Measurements from ENCODE around the gene SECISBP2. TPM values are rescaled to one million over a fixed set of nuclear protein-coding genes. Genes with fewer than 3 reads are reported as not detected.
"Not testable (repeated sequence)": the region's sequence is repeated elsewhere in the genome, so short reads cannot be mapped to it uniquely, and the experiment has no call there.

The SECISBP2 gene
- total and polyA plus RNA-seq, 2 donors = 22.7 to 78.7 TPM

DNA sequence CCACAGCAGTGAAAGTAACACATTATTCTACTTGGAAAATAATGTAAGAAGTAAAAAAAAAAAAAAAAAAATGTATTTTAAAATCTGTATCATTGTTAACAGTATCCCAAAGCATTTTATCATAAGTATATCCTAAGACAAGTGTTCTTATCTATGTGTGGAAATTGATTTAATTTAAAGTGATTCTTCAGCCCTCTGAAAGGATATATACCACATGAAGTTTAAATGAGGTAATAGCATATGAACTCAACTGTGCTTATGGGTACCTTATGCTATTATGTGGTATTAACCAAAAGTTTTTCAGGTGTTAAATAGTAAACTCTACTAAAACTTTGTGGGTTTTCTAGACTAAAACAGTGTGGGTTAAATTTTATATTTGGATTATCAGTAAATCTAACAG lies 2.8 kb upstream of the SECISBP2 start:
- Histone ChIP-seq H3K4me1 (ENCODE audit: insufficient read depth) (no peaks in the 10 kb centered on the region), H3K4me3 (ENCODE audit: low read depth, low read length) (no peak overlapping the region), H3K36me3 (ENCODE audit: insufficient read depth) (no peaks in the 10 kb centered on the region), H3K27ac (ENCODE audit: low read depth) (no peak overlapping the region)
- no peak for DNase-seq (ENCODE audit: extremely low spot score)

DNA sequence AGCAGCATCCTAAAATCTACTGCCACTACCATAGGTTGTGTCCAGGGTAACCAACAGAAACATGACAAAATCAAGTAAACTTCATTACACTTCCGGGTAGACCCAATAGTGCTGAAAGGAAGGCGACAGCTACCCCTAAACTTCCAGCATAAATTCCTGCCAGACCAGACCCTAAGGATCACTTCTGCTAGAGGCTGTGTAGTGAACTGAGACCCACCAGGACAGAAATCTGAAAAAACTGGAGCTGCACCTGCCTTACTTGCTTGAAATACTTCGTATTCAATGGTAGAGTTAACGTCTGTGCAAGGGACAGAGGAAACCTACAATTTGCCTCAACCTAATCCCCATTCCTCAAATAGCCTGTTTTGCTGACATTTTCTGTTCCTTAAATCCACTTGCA lies 1.0 kb upstream of the SECISBP2 start:
- Histone ChIP-seq H3K4me1 (ENCODE audit: insufficient read depth) (no peaks in the 10 kb centered on the region), H3K36me3 (ENCODE audit: insufficient read depth) (no peaks in the 10 kb centered on the region), H3K27ac (ENCODE audit: low read depth) (no peak overlapping the region), H3K4me3 (ENCODE audit: low read depth, low read length) (no peak overlapping the region)
- 86% methylated on average over 4 of the region's 4 CpGs for WGBS
- no peak for DNase-seq (ENCODE audit: extremely low spot score)

DNA sequence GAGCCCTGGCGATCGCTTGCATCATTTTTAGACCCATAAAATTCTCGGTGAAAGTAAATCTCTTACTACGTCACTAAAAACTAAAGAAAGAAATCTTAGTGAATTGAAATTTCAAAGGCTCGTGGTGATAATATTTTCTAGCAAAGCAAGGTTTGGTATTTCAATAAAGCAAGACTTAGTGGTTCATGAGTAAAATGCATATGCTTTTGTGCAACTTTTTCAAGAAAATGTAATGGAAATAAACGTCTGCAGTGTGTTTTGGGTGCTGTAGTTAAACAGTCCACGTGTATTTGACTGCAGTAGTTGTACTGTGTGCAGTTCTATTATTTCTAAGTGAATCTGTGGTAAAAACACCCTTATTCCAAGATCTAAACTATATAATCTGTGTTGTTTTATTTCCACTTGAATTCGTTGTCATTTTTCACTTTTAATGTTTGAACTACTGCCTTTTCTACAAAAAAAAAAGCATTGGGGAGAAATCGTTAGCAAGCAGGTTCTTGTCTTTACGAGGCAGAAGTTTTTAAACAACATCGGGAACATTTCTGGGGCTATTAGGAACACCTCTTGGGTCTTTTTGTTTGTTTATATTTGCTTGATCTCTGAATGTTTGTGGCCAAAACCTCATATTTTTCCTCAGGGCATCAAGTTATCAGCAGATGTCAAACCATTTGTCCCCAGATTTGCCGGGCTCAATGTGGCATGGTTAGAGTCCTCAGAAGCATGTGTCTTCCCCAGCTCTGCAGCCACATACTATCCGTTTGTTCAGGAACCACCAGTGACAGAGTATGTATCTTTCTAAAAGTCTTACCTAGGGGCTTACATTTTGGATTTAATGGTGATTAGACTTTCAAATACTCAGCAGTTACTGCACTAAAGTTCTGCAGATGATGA lies 960 bp downstream of the SECISBP2 start:
- no peaks in the 10 kb centered on the region for H3K36me3 ChIP-seq (ENCODE audit: insufficient read depth)
- H3K27ac ChIP-seq (ENCODE audit: low read depth) = peak overlapping the region; percentile 100
- peak overlapping the region; percentile 62 for H3K4me3 ChIP-seq (ENCODE audit: low read depth, low read length)
- no peak for DNase-seq (ENCODE audit: extremely low spot score)
- WGBS = 2% methylated on average over 13 of the region's 13 CpGs
- H3K4me1 ChIP-seq (ENCODE audit: insufficient read depth) = no peaks in the 10 kb centered on the region

DNA sequence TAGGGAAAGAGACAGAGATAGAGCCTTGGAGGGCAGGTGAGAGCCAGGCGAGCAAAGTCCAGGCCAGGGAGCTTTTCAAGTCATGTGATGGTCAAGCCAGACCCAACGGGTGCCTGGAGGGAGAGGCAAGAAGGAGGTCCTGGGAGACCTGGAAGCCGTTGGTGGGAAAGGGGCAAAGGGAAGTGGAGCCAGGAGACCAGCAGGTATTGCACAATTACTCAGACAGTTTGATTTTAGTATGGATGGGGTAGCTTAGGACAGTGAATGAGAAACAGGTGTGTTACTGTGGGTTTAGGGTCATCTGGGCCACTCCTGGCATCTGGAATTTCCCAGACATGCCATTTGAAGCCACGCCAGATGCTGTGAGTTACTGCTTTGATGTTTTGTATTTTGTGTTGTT lies 5.1 kb downstream of the SECISBP2 start:
- Histone ChIP-seq H3K36me3 (ENCODE audit: insufficient read depth) (peaks cover 4% of the 10 kb centered on the region), H3K4me3 (ENCODE audit: low read depth, low read length) (no peak overlapping the region), H3K27ac (ENCODE audit: low read depth) (no peak overlapping the region), H3K4me1 (ENCODE audit: insufficient read depth) (no peaks in the 10 kb centered on the region)
- 71% methylated on average over 4 of the region's 4 CpGs for WGBS
- no peak for DNase-seq (ENCODE audit: extremely low spot score)

DNA sequence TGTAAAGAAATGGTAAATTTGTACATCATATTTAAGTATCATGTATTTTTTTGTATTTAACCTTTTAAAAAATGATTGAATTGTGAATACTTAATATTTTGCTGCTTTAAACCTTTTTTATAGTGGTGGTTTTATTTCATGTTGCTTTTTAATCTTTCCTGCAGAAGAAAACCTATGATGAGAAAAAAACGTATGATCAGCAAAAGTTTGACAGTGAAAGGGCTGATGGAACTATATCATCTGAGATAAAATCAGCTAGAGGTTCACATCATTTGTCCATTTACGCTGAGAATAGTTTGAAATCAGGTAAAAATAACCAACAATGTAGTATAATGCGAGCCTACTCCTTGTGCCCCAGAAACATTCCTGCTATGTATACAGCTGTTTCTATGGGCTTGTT lies 7.4 kb downstream of the SECISBP2 start:
- 85% methylated on average over 3 of the region's 3 CpGs for WGBS
- Histone ChIP-seq H3K4me1 (ENCODE audit: insufficient read depth) (no peaks in the 10 kb centered on the region), H3K4me3 (ENCODE audit: low read depth, low read length) (no peak overlapping the region), H3K27ac (ENCODE audit: low read depth) (no peak overlapping the region), H3K36me3 (ENCODE audit: insufficient read depth) (peaks cover 10% of the 10 kb centered on the region)
- no peak for DNase-seq (ENCODE audit: extremely low spot score)

DNA sequence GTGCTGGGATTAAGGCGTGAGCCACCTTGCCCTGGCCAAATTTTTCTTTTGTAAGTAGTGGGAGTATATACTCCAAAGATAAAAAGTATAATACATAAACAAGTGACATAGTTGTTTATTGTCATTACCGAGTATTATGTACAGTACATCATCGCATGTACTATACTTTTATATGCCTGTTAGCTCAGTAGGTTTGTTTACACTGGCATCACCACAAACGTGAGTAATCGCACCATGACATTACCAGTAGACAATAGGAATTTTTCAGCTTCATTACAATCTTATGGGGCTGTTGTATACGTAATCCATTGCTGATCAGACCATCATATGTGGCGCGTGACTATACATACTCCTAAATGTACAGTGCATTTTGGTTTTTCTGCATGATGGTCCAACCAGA lies 9.8 kb downstream of the SECISBP2 start:
- WGBS = 88% methylated on average over 8 of the region's 8 CpGs
- no peaks in the 10 kb centered on the region for H3K4me1 ChIP-seq (ENCODE audit: insufficient read depth)
- no peak overlapping the region for H3K27ac ChIP-seq (ENCODE audit: low read depth)
- peaks cover 10% of the 10 kb centered on the region for H3K36me3 ChIP-seq (ENCODE audit: insufficient read depth)
- DNase-seq (ENCODE audit: extremely low spot score) = no peak
- no peak overlapping the region for H3K4me3 ChIP-seq (ENCODE audit: low read depth, low read length)

DNA sequence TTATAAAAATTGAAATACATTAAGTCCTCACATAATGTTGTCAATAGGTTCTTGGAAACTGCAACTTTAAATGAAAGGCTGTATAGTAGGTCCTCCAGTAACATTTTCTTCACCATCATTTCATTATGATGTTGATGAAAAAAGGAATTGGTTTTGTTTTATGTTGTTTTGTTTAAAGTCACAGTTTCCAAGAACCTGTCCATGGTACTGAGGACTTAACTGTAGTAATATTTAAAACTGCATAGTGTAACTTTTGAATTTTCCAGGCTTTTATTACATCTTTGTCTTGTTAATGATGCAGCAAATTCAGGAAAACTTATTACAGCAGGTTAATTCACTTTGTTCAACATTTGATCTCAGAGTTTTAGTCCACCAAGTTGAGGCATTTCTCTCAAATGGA lies 11.6 kb downstream of the SECISBP2 start:
- H3K4me3 ChIP-seq (ENCODE audit: low read depth, low read length) = no peak overlapping the region
- no peaks in the 10 kb centered on the region for H3K4me1 ChIP-seq (ENCODE audit: insufficient read depth)
- no peak for DNase-seq (ENCODE audit: extremely low spot score)
- peaks cover 14% of the 10 kb centered on the region for H3K36me3 ChIP-seq (ENCODE audit: insufficient read depth)
- H3K27ac ChIP-seq (ENCODE audit: low read depth) = no peak overlapping the region

DNA sequence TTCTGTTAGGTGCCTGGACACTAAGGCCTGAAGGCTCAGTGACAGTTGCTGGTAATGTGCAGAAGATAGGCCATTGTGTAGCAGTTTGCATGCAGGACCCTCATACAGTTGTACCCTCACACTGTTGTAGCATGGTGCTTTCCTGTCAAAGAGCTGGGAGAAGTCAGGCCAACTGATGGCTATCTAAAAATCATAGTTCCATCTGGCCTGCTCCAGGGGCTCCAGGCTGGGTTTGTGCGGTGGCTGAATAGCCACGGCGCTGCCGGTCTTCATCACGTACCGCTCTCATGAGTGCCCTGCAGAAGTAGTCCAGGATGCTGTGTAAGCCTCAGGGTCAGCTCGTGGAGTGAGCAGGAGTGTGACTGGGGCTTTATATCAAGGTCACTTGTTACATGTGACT lies 12.2 kb downstream of the SECISBP2 start:
- Histone ChIP-seq H3K4me1 (ENCODE audit: insufficient read depth) (no peaks in the 10 kb centered on the region), H3K4me3 (ENCODE audit: low read depth, low read length) (no peak overlapping the region), H3K27ac (ENCODE audit: low read depth) (no peak overlapping the region), H3K36me3 (ENCODE audit: insufficient read depth) (peaks cover 14% of the 10 kb centered on the region)
- DNase-seq (ENCODE audit: extremely low spot score) = no peak
- 95% methylated on average over 7 of the region's 7 CpGs for WGBS

DNA sequence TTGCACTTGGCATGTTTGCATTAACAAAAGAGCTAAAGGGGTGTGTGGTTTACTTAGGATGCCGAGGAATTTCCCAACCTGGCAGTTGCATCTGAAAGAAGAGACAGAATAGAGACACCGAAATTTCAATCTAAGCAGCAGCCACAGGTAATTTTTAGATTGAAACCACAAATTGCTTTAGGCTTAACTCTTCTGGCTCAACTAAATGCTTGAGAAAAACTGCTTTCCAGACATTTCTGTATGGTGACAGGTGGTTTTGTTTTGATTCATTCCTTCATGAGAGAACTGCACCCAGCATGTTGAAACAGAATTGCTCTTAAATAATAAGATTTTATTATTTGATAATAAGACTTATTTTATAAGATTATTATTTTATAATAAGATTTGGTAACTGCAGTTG lies 21.5 kb downstream of the SECISBP2 start:
- Histone ChIP-seq H3K36me3 (ENCODE audit: insufficient read depth) (peaks cover 7% of the 10 kb centered on the region), H3K4me3 (ENCODE audit: low read depth, low read length) (no peak overlapping the region), H3K4me1 (ENCODE audit: insufficient read depth) (no peaks in the 10 kb centered on the region), H3K27ac (ENCODE audit: low read depth) (no peak overlapping the region)
- DNase-seq (ENCODE audit: extremely low spot score) = no peak
- 89% methylated on average over 2 of the region's 2 CpGs for WGBS

DNA sequence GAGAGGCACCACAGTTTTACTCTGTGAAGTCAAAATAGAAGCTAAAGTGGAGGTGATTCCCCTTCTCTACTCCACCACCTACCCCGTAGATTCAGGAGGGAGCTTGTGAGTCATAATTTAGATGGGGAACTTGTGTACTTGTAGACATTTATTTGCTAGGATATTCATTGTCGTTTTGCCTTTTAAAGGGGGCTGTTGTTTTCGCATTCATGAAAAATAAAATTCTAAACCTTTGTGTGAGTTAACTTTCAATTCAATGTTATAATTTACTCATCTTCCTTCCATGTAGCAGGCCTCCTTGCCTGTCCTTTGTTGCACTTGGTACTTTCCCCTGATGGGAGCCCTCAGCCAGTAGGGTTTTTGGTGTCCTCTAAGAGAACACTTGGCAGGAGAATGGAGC lies 22.0 kb downstream of the SECISBP2 start:
- Histone ChIP-seq H3K4me1 (ENCODE audit: insufficient read depth) (no peaks in the 10 kb centered on the region), H3K27ac (ENCODE audit: low read depth) (no peak overlapping the region), H3K36me3 (ENCODE audit: insufficient read depth) (peaks cover 7% of the 10 kb centered on the region), H3K4me3 (ENCODE audit: low read depth, low read length) (no peak overlapping the region)
- no peak for DNase-seq (ENCODE audit: extremely low spot score)
- WGBS = 93% methylated on average over 3 of the region's 3 CpGs

DNA sequence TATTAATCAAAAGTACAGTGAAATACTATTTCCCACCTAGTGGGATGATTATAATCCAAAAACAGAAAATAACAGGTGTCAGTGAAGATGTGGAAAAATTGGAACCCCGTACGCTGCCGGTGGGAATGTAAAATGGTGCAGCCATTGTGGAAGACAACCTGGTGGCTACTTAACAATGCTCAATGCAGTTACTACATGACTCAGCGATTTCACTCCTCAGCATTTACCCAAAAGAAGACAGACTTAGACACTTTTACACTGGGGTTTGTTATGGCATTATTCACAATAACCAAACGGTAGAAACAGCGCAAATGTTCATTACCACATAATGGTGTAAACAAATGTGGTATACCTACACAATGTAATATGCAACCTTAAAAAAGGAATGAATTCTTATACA lies 23.9 kb downstream of the SECISBP2 start:
- no peak for DNase-seq (ENCODE audit: extremely low spot score)
- H3K4me3 ChIP-seq (ENCODE audit: low read depth, low read length) = no peak overlapping the region
- WGBS = 97% methylated on average over 6 of the region's 6 CpGs
- H3K27ac ChIP-seq (ENCODE audit: low read depth) = no peak overlapping the region
- no peaks in the 10 kb centered on the region for H3K4me1 ChIP-seq (ENCODE audit: insufficient read depth)
- H3K36me3 ChIP-seq (ENCODE audit: insufficient read depth) = peaks cover 5% of the 10 kb centered on the region

DNA sequence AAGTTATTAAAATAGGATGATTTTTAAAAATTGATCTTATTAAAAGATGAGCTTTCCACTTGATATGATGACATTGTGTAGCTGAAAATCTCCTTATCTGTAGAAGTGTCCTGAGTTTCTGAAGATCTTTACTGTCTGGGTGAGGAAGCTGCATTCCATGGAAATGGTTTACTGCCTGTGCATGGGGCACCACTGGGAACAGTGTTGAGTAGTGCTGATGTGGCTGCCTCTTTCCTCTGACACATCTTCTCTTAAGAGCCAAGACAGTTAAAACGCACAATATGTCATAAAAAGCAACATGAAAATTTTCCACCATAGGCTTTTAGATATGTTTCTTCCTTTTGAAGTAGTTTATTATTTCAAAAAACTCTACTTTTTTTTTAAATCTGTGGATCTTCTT lies 24.6 kb downstream of the SECISBP2 start:
- H3K36me3 ChIP-seq (ENCODE audit: insufficient read depth) = peaks cover 5% of the 10 kb centered on the region
- 95% methylated on average over 1 of the region's 1 CpG for WGBS
- no peak overlapping the region for H3K27ac ChIP-seq (ENCODE audit: low read depth)
- no peaks in the 10 kb centered on the region for H3K4me1 ChIP-seq (ENCODE audit: insufficient read depth)
- DNase-seq (ENCODE audit: extremely low spot score) = no peak
- no peak overlapping the region for H3K4me3 ChIP-seq (ENCODE audit: low read depth, low read length)

DNA sequence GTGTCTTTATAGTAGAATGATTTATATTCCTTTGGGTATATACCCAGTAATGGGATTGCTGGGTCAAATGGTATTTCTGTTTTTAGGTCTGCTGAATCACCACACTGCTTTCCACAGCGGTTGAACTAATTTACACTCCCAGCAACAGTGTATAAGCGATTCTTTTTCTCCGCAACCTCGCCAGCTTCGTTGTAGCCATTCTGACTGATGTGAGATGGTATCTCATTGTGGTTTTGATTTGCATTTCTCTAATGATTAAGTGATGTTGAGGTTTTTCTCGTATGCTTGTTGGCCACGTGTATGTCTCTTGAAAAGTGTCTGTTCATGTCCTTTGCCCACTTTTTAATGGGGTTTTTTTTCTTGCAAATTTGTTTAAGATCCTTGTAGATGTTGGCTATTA lies 25.5 kb downstream of the SECISBP2 start:
- not testable (repeated sequence) for DNase-seq (ENCODE audit: extremely low spot score); H3K27ac ChIP-seq (ENCODE audit: low read depth); H3K4me1 ChIP-seq (ENCODE audit: insufficient read depth); H3K36me3 ChIP-seq (ENCODE audit: insufficient read depth); H3K4me3 ChIP-seq (ENCODE audit: low read depth, low read length)
- 91% methylated on average over 7 of the region's 7 CpGs for WGBS

DNA sequence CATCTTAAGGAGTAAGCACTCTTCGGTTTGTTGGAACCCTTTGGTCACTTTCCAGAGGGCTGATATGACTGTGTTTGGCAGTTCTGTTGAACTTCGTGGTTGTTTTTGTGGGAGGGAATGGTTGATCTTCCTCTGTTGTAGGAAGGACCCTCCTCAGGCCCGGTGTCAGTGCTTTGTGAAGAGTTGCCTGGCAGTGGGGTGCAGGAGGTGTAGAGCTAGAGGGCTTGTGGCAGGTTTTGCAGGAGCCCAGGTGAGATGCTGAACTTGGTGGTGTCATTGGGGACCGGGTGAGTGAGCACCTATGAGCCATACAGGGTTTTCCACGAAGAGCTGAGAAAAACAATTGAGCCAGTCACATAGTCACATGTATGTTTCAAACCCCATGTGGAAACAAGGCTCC lies 27.2 kb downstream of the SECISBP2 start:
- no peak for DNase-seq (ENCODE audit: extremely low spot score)
- H3K27ac ChIP-seq (ENCODE audit: low read depth) = no peak overlapping the region
- no peak overlapping the region for H3K4me3 ChIP-seq (ENCODE audit: low read depth, low read length)
- peaks cover 2% of the 10 kb centered on the region for H3K36me3 ChIP-seq (ENCODE audit: insufficient read depth)
- no peaks in the 10 kb centered on the region for H3K4me1 ChIP-seq (ENCODE audit: insufficient read depth)
- 95% methylated on average over 5 of the region's 5 CpGs for WGBS

DNA sequence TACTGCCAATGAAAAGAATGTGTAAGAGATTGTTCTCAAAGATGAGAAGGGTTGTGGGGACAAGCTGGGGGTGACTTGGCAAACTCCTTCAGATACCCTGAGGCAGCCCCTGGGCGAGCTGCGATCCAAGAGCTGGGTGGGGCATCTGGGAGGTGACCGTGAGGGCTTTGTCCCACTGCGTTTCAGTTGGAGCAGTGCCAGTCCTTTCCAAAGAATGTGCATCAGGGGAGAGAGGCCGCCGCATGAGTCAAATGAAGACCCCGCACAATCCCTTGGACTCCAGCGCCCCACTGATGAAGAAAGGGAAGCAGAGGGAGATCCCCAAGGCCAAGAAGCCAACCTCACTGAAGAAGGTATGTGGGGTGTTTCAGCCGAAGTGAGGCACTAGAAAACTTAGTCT lies 28.4 kb downstream of the SECISBP2 start:
- 88% methylated on average over 9 of the region's 9 CpGs for WGBS
- no peak overlapping the region for H3K27ac ChIP-seq (ENCODE audit: low read depth)
- H3K4me1 ChIP-seq (ENCODE audit: insufficient read depth) = no peaks in the 10 kb centered on the region
- H3K4me3 ChIP-seq (ENCODE audit: low read depth, low read length) = no peak overlapping the region
- H3K36me3 ChIP-seq (ENCODE audit: insufficient read depth) = peaks cover 2% of the 10 kb centered on the region
- DNase-seq (ENCODE audit: extremely low spot score) = no peak
